Thoracic aorta (tissue), 2 donors: Measurements from ENCODE around the gene RNF223. TPM values are rescaled to one million over a fixed set of nuclear protein-coding genes. Genes with fewer than 3 reads are reported as not detected.

Experiments
- ATAC-seq: fragments of 150-250 bp; one replicate; pipeline ENCODE4 v1.8.0; 2017; ENCODE audit warnings: low read depth; ENCODE audit not compliant: insufficient number of reproducible peaks, low FRiP score
- DNase-seq: peaks from one replicate; pipeline ENCODE4 v3.0.0-alpha.2; 2020; ENCODE audit warnings: low spot score
- H3K27ac ChIP-seq, 2 donors: fragments of 200-600 bp; sonication (generic); 1 replicate in 1 of 2; 2 replicates in 1 of 2; pipeline ENCODE4 v1.5.1; 2016; ENCODE audit warnings: mild to moderate bottlenecking in 2 of 2, moderate library complexity in 2 of 2
- H3K27me3 ChIP-seq: fragments of 200-600 bp; sonication (generic); replicated peaks from 2 replicates; pipeline ENCODE4 v1.6.0; 2016; ENCODE audit warnings: mild to moderate bottlenecking; ENCODE audit not compliant: insufficient read depth
- H3K36me3 ChIP-seq: fragments of 200-600 bp; sonication (generic); one replicate; pipeline ENCODE4 v1.5.1; 2016
- H3K4me1 ChIP-seq, 2 donors: fragments of 200-600 bp; sonication (generic); 1 replicate in 1 of 2; 2 replicates in 1 of 2; pipeline versions ENCODE4 v1.5.1 to v1.6.0; 2016; ENCODE audit warnings: low read depth in 2 of 2, mild to moderate bottlenecking in 1 of 2; ENCODE audit not compliant: control insufficient read depth in 1 of 2
- H3K4me3 ChIP-seq: fragments of 200-600 bp; sonication (generic); 2 replicates; pipeline ENCODE4 v1.5.1; 2016; ENCODE audit warnings: mild to moderate bottlenecking
- H3K9me3 ChIP-seq: fragments of 200-600 bp; sonication (generic); 2 replicates; pipeline ENCODE4 v1.5.1; 2016
- CTCF ChIP-seq: fragments of 200-600 bp; sonication (generic); IDR thresholded peaks from one replicate; pipeline ENCODE4 v1.5.1; 2019; ENCODE audit warnings: antibody characterized with exemption
- total RNA-seq, 2 donors: library from RNA; depleted of rRNA; stranded (reverse); fragments of >200 nt; gene quantifications; one replicate each; pipeline versions ENCODE4 v1.1.0 to v1.2.3, GENCODE V29; 2016

Gene RNF223
- total RNA-seq, 2 donors from 2014 or later: 0.71 TPM; not detected in 1

GRCh38 chr1:1063261-1063944 is 10.7 kb downstream of the RNF223 start:
- DNase-seq (no peak), ATAC-seq (no peak)
- H3K4me1 ChIP-seq: peaks cover 9 to 25% of the 10 kb centered on the region in 2 donors
- H3K9me3 ChIP-seq: no peaks in the 10 kb centered on the region
- H3K27ac ChIP-seq: no peak overlapping the region
- H3K4me3 ChIP-seq: no peak overlapping the region
- H3K27me3 ChIP-seq: peaks cover 15% of the 10 kb centered on the region
- TF ChIP-seq CTCF: no peak
- no peaks in the 10 kb centered on the region for H3K36me3 ChIP-seq

- no peak for TF ChIP-seq CTCF
- Histone ChIP-seq H3K9me3 (no peaks in the 10 kb centered on the region), H3K4me3 (no peak overlapping the region), H3K27ac (no peak overlapping the region), H3K36me3 (no peaks in the 10 kb centered on the region), H3K4me1 (peaks cover 9 to 22% of the 10 kb centered on the region in 2 donors), H3K27me3 (peaks cover 15% of the 10 kb centered on the region)
- ATAC-seq: no peak
- no peak for DNase-seq
Measured at GRCh38 chr1:1062348-1063163, 11.6 kb downstream of the RNF223 start.

- Histone ChIP-seq H3K27ac (no peak overlapping the region), H3K36me3 (no peaks in the 10 kb centered on the region), H3K9me3 (no peaks in the 10 kb centered on the region), H3K27me3 (peaks cover 19% of the 10 kb centered on the region), H3K4me1 (peaks cover 9 to 22% of the 10 kb centered on the region in 2 donors), H3K4me3 (no peak overlapping the region)
- no peak for ATAC-seq
- DNase-seq: no peak
- no peak for TF ChIP-seq CTCF
Measured at GRCh38 chr1:1061682-1062345, 12.3 kb downstream of the RNF223 start.

- ATAC-seq (no peak), DNase-seq (no peak)
- Histone ChIP-seq H3K27ac (no peak overlapping the region), H3K27me3 (peaks cover 20% of the 10 kb centered on the region), H3K9me3 (no peaks in the 10 kb centered on the region), H3K4me3 (peak overlapping the region; percentile 78), H3K36me3 (no peaks in the 10 kb centered on the region), H3K4me1 (peaks cover 9 to 22% of the 10 kb centered on the region in 2 donors)
- no peak for TF ChIP-seq CTCF
Measured at GRCh38 chr1:1060281-1061000, 13.7 kb downstream of the RNF223 start.
